Stimulated activated naive CD8-positive, alpha-beta T cell treated with anti-CD3 and anti-CD28 coated beads, Interleukin-15, Interleukin-2, amounts not matched to agents 100 U/mL and 50 U/mL, for 24 hours (primary cell): ENCODE results near the gene RPEL1.
"Not testable (repeated sequence)": the region's sequence is repeated elsewhere in the genome, so short reads cannot be mapped to it uniquely, and the experiment has no call there.

Experiments used
- ATAC-seq: fragments of 150-1000 bp; cut with Tn5 transposase; one replicate; pipeline ENCODE4 v1.10.0; 2021
- DNase-seq: peaks from one replicate; pipeline ENCODE4 v3.0.0; 2021

The RPEL1 gene

DNA sequence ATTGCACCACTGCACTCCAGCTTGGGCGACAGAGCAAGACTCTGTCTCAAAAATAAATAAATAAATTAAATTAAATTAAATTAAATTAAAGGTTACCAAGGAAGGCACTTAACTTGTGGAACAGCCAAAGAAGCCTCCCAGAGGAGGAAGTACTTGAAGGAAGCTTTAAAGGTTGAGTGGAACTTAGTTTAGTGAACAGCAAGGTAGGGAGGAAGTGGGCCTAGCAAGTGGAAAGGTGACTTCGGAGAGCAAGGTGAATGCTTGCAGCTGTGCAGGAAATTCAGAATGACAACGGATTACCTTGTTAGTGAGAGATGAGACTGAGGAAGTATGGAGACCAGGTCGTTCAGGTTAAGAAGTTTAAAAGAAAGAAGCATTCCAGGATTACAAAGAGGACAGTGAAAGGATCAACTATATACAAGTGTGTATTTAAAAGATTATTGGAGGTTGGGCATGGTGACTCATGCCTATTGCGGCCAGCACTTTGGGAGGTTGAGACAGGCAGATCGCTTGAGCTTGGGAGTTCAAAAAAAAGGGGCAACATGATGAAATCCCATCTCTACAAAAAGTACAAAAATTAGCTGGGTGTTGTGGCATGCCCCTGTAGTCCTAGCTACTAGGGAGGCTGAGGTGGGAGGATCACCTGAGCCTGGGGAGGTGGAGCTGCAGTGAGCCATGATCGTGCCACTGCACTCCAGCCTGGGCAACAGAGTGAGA, 12.8 kb upstream of the RPEL1 start:
- no peak for ATAC-seq
- DNase-seq = no peak

DNA sequence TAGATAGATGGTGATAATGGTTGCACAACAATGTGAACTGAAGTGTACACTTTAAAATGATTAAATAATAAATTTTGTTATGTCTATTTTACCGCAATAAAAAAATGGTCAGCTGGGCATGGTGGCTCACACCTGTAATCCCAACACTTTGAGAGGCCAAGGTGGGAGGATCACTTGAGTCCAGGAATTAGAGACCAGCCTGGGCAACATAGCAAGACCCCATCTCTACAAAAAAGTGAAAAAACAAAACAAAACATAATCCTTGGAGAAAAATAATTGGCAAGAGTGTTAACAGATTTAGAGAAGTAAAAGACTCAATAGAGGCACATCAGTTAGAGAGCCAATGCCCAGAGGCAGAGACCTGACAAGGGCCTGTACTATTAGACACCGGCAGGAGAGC, 9.9 kb upstream of the RPEL1 start:
- no peak for ATAC-seq
- DNase-seq = no peak

DNA sequence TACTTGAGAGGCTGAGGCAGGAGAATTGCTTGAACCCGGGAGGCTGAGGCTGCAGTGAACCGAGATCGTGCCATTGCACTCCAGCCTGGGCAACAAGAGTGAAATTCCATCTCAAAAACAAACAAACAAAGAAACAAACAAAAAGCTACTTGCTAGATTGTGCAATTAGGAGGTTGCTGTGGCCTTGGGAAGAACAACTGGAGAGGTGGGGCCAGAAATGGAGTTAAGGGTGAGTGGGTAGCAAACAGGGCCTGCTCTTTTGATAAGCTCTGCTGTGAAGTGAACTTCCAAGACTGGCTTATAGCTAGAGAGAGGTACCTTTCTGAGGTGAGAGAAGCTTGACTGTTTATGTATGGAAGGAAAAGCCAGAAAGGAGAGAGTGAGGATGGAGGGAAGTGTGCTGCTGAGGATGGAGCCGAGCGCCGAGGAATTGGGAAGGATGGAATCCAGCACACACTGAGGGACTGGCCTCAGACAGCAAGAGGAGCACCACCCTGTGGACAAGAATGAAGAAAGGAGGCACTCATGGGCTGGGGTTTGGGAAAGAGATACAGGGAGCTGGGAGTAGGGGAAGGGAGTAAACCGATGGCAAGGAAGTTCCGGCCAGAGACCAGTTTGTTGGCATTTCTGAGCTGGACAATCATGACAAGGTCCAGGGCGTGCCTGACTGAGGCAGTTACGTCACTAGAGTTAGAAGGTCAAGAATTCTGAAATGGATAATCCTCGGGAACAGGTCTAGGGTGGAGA, 7.0 kb upstream of the RPEL1 start:
- ATAC-seq = no peak
- no peak for DNase-seq

DNA sequence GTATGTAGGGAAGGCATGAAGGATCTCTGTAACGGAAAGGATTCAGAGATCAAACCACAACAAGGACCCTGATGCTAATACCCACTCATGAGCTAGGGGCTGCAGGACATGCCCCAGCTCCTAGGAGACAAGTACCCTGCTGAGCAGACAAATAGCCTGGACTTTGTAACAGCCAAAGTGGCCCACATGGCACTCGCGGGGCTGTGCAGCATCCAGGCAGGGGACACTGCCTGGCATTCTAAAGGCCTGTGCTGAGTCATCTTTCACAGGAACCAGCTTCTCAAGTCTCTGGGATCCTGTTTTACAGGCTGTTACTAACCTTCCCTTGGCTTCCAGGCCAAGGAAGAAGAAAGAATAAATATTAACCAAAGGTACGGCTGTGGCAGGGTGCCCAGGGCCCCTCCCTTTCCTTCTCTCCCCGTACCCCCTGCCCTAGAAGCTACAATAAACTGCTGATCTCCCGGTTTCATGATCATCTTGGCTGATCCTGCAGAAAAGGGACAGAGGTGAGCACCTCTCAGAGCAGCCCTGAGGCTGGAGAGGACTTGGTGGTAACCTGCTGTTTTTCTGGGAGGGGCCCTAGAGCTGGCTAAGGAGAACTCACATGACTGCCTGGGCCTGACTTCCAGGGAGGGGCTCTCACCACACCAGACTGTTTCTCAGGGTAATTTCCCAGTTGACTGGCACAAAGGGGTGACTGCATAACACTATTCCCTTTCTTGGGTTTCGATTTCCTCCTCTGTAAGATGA, 4.2 kb upstream of the RPEL1 start:
- DNase-seq = no peak
- peak; percentile 16 for ATAC-seq

DNA sequence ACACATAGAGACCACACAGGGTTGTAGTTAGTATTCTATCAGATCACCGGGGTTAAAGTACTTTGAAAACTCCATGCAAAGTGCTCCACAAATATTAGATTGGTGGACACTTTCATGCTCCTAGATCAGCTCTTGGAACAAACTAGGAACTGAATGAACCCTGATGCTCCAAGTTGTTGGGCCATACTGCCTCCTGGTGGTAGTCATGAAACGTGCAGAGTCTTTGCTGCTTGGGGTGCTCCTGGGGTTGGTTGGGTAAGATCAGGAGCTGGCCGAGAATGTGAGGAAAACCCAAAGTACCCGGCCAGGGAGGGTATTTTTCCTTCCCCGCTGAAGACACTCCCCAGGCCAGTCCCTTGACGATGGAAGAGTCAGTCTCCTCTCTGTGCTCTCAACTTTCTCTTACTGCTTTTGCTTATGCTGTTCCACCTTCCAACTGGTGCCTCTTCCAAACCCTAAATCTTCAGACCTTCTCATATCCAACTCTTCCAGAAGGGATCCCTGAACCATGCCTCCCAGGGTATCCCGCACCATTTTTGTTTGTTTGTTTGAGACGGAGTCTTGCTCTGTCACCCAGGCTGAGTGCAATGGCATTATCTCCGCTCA, 918 bp upstream of the RPEL1 start:
- ATAC-seq (peak; percentile 80), DNase-seq (peak; percentile 64)

DNA sequence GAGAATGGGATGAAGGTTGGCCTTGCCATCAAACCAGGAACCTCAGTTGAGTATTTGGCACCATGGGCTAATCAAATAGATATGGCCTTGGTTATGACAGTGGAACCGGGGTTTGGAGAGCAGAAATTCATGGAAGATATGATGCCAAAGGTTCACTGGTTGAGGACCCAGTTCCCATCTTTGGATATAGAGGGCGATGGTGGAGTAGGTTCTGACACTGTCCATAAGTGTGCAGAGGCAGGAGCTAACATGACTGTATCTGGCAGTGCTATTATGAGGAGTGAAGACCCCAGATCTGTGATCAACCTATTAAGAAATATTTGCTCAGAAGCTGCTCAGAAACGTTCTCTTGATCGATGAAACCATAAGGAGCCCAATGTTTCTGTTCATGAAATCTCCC, 637 bp downstream of the RPEL1 start:
- no peak for ATAC-seq

DNA sequence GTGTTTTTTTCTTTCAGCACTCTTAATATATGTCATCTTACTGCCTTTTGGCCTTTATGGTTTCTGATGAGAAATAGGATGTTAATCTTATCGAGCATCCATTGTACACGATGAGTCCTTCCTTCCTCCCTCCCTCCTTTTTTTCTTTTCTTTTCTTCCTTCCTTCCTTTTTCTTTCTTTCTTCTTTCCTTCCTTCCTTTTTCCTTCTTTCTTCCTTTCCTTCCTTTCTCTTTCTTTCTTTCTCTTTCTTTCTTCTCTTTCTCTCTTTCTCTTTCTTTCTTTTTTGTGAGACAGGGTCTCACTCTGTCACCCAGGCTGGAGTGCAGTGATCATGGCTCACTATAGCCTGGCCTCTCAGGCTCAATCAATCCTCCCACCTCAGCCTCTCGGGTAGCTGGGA, 8.4 kb downstream of the RPEL1 start:
- DNase-seq (no peak), ATAC-seq (no peak)

More for the DNA sequence above, 637 bp downstream of the RPEL1 start:
- DNase-seq = no peak

DNA sequence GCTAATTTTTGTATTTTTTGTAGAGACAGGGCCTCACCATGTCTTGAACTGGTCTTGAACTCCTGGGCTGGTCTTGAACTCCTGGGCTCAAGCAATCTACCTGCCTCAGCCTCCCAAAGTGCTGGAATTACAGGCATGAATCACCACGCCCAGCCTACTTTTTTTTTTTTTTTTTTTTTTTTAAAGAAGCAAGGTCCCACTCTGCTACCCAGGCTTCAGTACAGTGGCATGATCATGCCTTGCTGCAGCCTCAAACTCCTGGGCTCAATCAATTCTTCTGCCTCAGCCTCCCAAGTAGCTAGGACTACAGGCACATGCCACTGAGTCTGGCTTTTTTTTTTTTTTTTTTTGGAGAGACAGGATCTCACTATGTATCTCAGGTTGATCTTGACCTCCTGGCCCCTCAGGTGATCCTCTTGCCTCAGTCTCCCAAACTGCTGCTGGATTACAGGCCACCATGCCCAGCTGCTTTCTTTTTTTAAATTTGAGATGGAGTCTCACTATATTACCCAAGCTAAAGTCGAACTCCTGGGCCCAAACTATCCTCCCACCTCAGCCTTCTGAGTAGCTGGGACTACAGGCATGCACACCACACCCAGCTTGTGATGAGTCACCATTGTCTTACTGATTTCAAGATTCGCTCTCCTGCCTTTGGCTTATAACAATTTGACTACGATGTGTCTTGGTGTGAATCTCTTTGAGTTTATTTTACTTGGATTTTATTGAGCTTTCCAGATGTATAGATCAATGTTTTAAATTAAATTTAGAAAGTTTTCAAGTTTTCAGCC, 9.0 kb downstream of the RPEL1 start:
- DNase-seq (no peak), ATAC-seq (peak; percentile 52)

DNA sequence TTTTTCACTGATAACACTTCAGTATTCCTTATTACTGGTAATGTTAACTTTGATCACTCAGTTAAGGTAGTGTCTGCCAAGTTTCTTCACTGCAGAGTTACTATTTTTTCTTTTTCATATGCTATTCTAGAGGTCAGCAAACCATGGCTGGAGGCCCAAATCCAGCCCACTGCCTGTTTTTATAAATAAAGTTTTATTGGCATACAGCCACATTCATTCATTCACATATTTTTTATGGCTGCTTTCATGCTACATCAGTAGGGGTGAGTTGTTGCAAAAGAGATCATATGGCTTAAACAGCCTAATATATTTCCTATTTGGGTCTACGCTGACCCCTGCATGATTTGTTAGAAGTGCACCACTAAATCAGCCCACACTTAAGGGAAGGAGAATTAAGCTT, 10.9 kb downstream of the RPEL1 start:
- DNase-seq (no peak), ATAC-seq (no peak)

DNA sequence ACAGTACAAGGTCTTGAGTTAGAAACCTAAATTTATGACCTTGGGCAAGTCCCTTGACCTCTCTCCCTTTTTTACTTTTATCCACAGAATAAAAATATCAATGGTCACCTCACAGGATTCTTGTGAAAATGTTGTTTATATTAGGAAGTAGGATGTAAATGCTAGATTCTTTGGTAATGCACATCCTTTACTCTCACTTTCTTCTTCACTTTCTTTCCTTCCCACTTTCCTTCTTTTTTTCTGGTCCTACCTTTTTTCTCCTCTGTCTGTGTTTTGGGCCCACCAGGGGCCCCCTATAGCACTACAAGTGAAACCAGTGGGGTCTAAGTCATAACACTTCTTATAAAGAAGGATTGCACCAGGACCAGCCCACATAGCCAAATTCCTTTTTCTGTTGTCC, 12.1 kb downstream of the RPEL1 start:
- no peak for ATAC-seq
- no peak for DNase-seq

DNA sequence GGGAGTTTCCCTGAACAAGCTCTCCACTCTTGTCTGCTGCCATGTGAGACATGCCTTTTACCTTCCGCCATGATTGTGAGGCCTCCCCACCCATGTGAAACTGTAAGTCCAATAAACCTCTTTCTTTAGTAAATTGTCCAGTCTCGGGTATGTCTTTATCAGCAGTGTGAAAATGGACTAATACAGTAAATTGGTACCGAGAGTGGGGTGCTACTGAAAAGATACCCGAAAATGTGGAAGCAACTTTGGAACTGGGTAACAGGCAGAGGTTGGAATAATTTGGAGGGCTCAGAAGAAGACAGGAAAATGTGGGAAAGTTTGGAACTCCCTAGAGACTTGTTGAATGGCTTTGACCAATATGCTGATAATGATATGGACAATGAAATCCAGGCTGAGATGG, 13.2 kb downstream of the RPEL1 start:
- not testable (repeated sequence) for DNase-seq, ATAC-seq

DNA sequence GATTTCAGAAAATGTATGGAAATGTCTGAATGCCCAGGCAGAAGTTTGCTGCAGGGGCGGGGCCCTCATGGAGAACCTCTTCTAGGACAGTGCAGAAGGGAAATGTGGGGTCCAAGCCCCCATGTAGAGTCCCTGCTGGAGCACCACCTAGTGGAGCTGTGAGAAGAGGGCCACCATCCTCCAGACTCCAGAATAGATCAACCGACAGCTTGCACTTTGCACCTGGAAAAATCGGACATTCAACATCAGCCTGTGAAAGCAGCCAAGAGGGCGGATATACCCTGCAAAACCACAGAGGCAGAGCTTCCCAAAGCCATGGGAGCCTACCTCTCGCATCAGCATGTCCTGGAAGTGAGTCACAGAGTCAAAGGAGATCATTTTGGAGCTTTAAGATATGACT, 14.3 kb downstream of the RPEL1 start:
- DNase-seq (no peak), ATAC-seq (no peak)

DNA sequence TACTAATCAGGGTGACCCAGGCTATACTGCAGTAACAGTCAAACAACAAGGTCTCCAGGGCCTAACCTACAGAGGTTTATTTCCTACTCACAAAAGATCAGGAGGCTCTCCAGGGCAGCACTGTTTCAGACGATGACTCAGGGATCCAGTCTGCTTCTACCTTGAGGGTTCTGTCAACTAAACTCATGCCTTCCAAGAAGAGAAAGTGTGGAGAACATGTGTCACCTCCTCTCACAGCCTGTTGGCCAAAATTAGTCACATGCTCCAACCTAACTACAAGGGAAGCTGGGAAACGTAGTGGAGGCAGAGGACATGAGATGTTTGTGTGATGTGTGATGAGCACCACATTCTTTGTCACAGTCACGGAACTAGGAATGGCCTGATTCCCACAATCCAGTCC, 16.5 kb downstream of the RPEL1 start:
- ATAC-seq (peak; percentile 84), DNase-seq (no peak)

DNA sequence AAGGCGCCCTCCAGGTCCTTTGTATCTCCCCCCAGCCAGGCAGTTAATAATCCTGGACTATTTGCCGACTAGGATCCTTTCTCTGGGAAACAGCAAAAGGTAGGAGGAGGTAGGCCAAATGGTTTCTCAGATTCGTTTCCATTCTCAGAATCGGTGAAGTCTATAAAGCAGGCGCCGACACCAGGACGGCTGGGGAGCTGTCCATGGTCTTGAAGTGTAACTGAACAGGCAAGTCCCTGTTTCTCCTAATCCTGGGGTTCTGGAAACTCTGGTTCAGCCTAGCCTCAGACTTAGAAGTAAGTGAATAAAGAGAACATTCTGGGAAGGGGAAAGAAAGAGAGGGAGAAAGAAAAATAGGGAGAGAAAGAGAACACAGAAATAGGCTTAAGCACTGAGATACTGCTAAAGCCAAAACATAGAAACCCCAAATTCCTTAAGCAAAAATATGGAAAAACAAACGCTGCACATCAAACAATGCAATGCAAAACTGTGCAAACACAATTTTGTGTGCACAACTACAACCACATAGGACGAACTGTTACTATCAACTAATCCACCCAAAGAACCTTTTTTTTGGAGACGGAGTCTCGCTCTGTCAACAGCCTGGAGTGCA, 20.1 kb downstream of the RPEL1 start:
- no peak for ATAC-seq
- DNase-seq = peak; percentile 57

DNA sequence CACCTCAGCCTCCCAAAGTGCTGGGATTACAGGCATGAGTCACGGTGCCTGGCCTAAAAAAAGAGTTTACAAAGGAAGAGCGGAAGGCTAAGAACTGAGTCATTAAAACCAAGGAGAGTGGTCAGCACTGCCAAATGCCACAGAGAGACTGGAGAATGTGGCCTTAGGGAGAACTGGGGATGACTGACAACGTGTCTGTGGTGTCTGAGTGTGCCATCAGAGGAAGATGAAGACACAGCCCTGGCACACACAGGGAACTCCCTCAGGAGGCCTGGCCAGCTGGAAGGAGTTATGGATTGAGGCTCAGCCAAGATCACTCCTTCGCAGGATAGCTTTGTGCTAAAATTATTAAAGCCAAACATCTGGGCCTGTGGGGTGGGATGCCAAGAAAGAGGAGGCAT, 27.4 kb downstream of the RPEL1 start:
- DNase-seq = no peak
- no peak for ATAC-seq

DNA sequence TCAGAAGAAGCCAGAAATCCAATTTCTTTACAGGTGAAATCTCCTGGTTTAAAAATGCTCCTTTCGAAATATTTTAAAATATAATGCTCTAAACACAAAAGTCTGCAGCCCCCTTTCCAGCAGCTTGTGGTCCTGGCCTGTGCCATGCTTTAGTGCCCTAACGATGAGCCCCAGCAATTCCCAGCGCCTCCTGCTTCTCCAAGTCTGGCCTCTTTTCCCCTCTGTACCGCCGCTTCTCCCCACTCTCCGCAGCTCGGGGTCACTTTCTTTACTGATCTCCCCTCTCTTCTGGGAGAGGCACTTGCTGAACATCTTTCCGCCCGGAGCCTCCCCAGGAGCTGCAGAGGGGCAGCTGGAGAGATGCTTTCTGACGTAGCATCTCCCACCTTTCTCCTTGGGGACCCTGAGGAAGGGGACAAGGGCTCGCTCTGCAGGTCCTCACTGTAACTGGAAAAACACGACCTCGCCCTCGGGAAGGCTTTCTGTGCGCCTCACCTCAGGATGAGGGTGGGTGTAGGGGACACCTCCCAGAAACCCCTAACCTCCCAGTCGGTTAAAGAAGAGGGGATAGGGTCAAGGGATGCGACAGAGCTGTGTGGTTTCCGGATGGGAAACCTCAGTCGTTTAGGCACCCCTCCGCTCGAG, 30.7 kb downstream of the RPEL1 start:
- ATAC-seq (no peak), DNase-seq (no peak)

DNA sequence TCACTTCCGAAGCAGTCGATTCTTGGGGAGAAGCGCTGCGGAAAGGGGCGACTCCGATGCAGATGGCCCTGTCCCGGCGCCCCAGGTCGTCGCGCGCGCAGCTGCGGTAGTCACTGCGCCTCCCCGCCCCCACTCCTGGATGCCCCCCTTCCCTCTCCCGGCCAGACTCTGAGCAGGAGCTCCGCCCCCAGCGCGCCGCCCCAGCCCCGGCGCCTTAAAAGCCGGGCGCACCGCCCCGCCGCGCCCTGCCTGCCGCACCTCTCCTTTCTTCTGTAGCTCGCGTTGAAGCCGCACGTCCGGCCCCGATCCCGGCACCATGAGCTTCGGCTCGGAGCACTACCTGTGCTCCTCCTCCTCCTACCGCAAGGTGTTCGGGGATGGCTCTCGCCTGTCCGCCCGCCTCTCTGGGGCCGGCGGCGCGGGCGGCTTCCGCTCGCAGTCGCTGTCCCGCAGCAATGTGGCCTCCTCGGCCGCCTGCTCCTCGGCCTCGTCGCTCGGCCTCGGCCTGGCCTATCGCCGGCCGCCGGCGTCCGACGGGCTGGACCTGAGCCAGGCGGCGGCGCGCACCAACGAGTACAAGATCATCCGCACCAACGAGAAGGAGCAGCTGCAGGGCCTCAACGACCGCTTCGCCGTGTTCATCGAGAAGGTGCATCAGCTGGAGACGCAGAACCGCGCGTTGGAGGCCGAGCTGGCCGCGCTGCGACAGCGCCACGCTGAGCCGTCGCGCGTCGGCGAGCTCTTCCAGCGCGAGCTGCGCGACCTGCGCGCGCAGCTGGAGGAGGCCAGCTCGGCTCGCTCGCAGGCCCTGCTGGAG, 31.4 kb downstream of the RPEL1 start, which contains the start of gene INA:
Gene INA (plus strand): TSS at position 243 of the 817 bp plus-strand sequence. CDS start 74 bp downstream, at position 317.
- DNase-seq = peak; percentile 29
- ATAC-seq = peak; percentile 60

DNA sequence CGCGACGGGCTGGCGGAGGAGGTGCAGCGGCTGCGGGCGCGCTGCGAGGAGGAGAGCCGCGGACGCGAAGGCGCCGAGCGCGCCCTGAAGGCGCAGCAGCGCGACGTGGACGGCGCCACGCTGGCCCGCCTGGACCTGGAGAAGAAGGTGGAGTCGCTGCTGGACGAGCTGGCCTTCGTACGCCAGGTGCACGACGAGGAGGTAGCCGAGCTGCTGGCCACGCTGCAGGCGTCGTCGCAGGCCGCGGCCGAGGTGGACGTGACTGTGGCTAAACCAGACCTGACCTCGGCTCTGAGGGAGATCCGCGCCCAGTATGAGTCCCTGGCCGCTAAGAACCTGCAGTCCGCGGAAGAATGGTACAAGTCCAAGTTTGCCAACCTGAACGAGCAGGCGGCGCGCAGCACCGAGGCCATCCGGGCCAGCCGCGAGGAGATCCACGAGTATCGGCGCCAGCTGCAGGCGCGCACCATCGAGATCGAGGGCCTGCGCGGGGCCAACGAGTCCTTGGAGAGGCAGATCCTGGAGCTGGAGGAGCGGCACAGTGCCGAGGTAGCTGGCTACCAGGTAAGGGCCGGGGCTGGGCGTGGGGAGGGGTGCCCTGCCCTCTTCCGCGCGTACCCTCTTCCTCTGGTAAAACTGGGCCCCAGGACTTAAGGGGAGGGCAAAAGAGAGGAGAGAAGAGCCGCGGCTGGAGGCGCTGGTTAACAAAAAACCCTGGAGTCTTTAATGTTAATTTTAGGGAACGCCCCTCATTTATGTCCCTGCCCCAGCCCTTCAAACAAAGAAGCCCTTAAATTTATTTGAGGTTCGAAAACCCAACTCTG, 32.2 kb downstream of the RPEL1 start:
- no peak for DNase-seq
- ATAC-seq = no peak

DNA sequence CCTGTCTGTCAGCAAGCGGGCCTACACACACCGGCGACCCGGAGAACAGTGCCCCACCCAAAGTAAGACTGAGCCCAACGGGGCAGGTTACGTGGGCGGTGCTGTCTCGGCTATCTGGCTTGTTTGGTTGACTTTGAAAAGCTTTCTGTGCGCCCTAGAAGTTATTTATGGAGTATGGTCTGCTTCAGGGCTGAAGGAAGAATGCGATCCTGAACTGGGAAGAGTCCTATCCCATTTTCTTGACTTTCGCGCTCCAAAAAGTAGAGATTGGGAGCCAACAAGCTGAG, 32.8 kb downstream of the RPEL1 start:
- DNase-seq (no peak), ATAC-seq (no peak)
